RCC 7860 (cell line): Measurements from ENCODE around the gene ZFYVE21.

Source experiments
- DNase-seq: peaks from one replicate; pipeline ENCODE4 v3.0.0-alpha.2; 2015; ENCODE audit warnings: low spot score
- FAIRE-seq: peaks from 2 replicates; lab custom pipeline; 2012; peaks lifted over from hg19 to GRCh38; lab: Jason Lieb, UNC

ZFYVE21 gene

DNA sequence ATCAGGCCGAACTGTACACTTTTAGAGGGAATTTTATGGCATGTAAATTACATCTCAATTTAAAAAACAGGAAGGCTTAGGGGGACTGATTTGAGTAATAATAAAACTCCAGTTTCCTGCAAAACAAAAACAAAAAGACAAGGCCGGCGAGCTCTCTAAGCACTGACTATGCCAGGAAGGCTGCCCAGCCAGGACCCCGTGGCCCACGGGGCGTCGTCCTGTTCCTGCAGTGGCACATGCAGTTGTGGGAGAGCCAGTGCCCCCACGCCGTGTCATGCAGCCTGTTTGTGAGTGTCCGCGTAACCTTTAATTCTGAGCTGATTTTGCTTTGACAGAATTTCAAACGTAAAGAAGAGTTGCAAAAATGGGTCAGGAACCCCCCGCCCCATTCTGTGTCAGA, 10.9 kb upstream of the ZFYVE21 start:
- DNase-seq (no peak), FAIRE-seq (no peak)

DNA sequence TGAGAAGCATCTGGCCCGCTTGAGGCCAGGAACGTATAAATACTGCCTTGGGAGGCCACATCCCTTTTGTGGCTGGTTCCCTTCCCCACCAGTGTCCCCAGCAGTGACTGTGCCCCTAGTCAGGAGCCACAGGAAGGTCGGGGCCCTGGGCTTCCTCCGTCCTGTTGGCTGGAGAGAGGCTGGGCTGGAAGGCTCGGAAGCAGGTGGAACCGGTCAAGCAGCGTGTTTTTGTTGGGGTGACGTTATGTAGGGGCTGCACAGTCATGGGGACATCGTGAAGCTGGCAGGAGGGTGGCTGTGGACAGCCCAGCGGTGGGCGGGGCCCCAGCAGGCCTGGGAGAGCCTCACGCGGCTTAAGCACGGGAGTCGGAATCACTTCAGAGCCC, 10.5 kb upstream of the ZFYVE21 start:
- DNase-seq (no peak), FAIRE-seq (no peak)

DNA sequence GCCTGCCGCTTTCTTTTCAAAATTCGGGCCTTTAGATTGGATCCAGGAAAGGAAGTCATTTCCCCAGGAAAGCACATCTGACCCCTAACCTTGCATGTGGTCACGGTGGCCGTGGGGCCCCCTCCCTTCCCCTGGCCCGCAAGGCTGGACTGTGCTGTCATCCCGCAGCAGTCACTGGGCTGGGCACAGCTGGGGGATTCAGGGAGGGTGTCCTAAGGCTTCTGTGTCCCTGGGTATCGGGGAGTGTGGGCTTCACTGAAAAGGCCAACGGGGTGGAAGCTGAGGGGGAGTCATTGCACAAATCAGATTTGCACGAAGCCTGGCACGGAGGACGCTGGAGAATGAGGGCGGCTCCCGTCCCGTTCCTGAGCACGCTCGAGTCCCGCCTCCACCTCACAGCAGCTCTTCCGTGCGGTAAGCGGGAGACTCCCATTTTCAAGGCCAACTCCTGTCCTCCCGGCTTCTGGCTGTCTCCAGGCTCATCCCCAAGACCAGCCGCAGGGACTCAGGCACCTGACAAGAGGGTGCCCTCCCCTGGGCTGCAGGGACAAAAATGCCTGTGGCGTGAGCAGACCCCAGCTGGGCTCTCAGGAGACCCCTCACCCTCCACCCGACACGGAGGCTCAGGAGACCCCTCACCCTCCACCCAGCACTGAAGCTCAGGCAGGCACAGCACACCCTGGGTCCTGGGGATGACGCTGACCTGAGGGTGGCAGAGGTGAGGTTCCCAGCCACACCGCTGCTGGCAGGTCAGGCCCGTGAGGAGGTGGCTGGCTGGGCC, 9.9 kb upstream of the ZFYVE21 start:
- DNase-seq (no peak), FAIRE-seq (no peak)

DNA sequence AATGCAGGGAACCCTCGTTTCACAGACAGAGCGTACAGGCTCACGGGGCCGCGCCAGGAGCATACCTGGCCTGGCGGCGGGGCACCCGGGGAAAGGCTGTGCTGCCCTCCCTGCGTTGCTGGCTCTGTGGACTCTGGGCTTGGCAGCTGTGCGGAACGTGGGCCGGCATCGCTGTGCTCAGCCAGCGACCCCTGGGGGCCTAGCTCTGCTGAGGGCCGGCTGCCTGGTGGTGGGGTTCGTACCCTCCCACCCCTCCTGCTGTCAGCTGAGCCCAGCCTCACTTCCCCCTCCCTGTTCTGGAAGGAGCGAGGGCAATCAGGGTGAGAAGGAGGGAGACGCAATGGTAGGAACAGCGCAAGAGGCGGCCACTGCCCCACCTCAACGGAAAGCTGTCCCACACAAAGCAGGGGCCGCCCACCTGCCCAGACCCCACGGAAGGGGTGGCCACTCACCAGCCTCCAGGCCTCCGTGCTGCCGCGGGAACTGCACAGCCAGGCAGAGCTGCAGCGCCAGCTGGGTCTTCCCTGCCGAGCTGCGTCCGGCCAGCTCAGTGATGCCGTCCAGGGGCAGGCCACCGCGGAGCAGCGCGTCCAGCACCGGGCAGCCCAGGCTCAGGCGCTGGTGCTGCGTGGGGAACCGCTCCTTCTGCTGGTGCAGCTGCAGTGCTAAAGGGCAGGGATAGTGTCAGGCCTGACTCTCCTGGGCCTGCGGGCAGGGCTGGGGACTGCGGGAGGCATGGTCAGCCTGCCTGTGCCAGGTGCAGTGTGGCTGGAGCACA, 8.9 kb upstream of the ZFYVE21 start:
- no peak for DNase-seq

DNA sequence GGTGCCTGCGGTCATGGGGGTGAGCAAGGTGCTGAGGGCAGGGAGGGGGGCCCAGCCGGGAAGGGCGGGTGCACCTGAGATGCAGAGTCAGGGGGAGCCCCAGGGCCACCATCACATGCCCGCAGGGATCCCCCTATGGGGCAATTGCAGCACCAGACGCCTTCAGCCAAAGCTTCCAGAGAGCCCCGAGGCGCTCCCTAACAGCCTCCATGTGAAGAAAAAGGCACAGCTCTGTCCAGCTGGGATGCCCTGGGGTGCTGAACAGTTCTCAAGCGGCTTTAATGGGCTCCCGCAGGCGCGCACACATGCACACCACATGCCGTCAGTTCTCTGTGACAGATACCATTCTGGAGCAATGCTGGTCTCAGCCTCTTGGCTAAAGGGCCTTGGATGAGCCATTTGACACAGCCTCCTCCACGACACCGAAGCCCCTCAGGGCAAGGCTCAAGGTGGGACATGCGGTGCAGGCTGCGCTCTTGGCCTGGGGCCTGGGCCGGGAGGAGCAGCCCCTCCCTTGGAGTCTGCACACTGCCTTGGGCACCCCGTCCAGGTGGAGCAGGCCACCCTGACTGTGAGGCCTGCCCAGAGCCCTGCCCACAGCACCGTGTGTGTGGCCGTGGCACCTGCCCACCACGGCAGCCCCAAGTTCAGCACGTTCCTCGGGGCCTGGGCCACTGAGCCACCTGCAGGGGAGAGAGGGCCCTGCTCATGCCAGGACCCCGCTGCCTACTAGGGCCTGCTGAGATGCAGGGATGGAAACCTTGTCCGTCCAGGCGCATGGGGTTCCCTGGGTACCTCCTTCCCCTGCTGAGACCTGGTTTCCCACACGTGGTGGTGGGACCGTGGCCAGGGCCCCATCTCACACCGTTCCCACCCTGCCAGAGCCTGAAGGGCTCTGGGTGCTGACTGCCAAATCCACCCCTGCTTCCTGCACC, 8.0 kb upstream of the ZFYVE21 start:
- no peak for DNase-seq

More for the DNA sequence above, 8.9 kb upstream of the ZFYVE21 start:
- no peak for FAIRE-seq

DNA sequence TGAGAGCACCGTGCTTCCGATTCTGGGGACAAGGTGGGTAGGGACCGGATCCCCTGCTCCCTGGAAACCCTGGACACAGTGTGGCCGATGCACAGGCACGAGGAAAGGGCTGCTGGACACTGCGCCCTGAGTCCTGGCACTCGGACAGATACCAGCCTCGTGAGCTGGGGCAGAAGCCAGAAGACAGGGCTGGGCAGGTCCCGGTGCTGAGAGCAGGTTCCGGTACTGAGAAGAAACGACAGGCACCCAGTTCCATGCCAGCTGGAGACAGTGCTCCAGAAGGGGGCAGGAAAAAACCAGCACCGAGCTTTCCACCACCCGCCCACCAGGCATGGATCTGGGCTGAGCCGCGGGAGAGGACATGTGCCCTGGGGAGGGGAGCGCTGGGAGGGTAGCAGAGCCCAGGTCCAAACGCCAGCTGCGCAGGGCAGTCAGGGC, 6.8 kb upstream of the ZFYVE21 start:
- FAIRE-seq, result no peak

More for the DNA sequence above, 8.0 kb upstream of the ZFYVE21 start:
- no peak for FAIRE-seq

DNA sequence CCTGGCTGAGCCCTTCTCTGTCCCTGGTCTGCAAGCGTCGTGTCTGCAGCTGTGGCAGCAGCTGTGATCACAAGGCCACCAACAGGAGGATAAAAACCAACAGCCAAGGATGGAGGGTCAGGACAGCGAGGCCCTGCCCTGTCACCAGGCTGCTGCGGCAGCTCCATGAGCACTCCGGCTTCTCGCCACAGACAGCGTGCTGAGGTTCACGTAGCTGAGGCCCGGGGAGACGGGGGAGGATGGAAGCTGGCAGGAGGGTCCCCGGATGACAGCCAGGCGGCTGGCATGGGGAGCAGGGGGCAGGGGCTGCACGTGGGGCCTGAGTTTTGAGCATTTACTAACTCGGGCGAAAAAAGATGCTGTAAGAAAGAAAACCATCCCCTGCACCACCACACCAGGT, 5.8 kb upstream of the ZFYVE21 start:
- FAIRE-seq, result no peak

More for the DNA sequence above, 6.8 kb upstream of the ZFYVE21 start:
- DNase-seq, result no peak

DNA sequence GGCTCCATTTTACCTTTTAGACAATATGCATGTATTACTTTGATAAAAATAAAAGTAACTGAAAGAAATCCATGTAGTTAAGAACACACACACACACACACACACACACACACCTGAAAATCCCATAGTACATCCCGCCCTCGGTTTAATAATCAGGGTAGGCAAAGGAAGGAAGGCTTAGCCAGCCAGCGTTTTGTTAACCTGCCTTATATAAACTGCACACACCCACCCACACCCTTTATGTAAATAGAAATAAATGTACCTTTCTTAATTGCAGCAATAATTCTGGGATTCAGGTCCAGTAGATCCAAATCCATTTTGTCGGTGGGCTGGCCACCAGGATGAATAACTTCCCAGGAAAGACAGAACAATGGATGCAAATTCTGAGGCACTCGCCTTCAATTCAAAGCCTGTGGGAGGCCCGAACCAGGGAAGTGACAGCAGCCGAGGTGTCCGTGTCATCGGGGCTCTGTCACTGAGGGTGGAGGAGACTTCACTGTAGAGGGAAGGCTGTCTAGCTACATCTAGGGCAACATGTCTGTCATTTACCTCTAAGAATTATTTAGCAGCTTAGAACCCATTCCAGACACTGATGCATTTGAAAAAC, 4.7 kb upstream of the ZFYVE21 start:
- FAIRE-seq (no peak), DNase-seq (no peak)

More for the DNA sequence above, 5.8 kb upstream of the ZFYVE21 start:
- no peak for DNase-seq

DNA sequence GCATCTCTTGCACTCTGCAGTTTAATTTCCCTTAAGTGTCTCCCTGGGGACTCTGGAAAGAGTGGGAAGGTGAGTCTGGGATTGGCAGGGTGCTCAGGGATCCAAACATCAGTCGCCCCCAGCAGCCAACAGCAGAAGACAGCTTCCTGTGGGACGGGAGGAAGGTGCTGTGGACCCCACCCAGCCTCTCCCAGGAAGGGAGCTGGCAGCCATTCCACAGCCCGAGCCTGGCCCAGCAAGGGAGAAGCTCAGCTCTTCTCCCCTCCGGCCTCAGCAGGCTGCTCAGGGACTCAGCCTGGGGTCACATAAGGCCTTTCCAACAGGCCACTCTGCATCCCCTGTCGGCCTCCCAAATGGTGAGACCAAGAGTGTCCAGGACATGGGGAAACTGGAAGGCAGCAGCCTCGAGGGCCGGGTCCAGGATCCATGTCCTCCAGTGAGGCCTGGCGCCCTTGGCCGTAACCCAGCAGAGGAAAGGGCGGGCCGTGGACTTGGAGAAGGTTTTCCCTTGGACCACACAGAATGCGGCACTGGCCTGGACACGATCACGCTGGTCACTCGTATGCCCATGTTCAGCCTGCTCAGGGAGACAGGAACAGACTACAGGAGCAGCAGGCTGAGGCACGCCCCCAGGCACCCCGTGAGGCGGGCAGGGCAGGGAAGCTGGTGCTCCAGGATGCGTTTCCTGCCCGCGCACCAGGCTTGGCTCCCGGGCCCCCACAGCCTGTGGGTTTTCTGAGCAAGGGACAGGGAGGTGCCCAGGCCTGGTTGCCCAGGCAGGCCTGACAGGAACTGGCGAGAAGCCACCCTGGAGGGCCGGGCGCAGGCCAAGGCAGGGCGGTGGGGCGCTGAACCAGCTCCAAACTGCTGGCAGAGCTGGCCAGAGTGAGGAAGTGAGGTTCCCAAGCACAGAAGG, 3.8 kb upstream of the ZFYVE21 start:
- no peak for DNase-seq
- no peak for FAIRE-seq

DNA sequence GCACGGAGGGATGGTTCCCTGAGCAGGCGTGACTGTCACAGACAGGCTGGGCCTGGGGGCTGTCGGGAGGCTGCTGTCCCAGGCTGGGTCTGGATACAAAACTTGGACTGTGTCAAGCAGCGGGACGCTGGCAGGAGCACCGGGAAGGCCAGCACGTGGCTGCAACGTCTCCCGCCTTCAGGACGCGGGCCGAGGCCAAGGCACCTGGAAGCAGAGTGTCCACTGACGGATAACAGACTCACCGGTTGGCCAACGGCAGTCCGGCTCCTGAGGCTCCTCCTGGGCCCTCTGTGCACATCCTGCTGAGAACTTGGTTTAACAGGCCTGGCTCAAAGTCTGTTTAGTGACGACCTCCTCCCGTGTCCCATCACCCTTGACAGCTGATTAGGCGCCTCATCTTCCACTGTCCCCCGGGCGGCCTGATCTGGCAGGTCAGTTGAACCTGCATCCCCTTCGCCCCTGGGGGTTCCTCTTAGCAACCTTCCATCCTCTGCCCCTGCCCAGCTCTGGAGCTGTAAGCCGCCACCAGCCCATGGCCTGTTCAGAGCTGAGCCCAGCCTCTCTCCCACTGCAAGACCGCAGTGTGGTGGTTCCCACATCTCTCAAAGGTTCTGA, 2.9 kb upstream of the ZFYVE21 start:
- FAIRE-seq (no peak), DNase-seq (no peak)

DNA sequence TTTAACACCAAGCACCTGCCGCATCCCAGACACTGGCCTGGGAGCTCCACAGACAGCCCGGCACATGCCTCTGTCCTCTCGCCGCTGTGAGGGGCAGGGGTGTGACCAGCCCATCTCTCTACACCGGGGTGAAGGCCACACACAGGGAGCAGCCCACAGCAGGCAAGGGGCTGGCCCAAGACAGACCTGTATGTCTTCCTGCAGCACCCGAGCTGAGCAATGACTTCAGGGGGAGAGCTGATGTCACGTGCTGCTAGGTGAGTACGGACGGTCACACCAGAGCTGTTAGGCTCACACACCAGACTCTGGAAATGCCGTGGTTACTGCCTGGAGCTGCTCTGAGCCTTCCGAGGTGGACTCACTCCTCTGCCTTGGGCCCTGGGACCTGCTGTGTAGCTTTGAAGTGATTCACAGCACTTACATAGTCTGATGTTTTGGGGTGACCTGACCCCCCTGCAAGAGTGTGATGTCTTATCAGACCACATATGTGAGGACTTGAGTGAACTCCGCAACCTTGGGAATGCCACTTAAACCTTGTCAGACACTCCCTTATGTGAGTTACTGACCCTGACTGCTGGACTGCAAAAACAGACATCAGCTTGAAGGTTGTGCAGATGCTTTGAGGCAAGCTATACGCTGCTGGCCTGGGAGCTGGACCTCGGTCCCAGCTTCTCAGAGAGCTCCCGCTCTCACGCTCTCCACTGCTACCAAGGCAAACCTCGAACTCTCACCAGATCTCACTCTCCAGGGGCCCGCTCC, 2.1 kb upstream of the ZFYVE21 start:
- no peak for FAIRE-seq
- no peak for DNase-seq

DNA sequence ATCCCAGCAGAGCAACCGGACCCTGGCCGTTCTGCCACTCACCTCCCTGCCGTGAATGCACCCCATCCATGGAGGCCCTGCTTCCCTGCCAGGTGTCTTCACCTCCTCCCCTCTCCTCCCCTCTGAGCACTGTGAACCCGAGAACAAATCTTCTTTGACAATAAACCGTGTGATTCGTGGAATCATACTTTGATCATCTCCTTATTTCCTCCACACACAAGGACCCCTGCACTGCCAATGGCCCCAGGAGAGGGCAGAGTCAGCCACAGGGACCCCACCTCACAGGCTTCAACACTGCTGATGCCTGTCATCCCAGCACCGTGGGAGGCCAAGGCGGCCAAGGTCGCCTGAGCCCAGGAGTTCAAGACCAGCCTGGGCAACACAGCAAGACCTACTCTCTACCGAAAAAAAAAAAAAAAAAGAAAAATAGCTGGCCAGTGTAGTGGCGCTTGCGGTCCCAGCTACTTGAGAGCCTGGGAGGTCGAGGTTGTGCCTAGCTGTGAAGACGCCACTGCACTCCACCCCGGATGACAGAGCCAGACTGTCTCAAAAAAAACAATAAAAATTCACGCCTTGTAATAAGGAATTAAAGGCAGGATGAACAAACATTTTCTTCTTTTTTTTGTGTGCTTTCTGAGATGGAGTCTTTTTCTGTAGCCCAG, 1.4 kb upstream of the ZFYVE21 start:
- DNase-seq (no peak), FAIRE-seq (no peak)

DNA sequence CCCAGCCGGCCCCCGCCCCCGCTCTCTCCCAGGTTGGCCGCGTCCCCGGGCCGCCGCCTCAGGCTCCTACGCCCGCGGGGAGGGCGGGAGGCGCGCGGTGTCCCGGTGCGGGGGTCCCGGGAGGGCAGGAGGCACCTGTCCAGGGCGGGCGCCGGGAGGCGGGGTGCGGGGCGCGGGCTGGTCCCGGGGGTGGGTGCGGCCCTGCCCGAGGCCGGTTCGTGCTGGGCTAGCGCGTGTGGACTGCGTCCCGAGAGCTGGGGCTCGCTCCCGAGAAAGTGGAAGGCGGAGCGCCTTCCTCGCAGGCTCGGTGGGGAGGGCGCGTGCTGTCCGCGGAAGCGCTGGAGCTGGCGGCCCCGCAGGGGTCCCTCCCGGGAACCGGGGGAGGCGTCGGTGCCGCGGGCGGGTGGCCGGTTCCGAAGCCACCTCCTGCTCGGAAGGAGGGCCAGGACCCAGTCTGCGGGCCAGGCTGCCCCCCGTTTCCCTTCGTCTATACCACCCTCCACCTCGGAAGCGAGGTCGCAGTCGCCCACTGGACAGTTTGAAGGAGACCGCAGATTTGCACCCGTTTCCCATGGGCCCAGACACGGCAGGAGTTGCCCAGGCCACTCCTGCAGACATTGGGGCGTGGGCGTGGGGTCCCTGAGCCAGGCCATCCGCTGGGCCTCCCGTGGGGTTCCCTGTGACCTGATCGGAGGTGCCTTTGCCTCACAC, 636 bp downstream of the ZFYVE21 start:
- no peak for FAIRE-seq

DNA sequence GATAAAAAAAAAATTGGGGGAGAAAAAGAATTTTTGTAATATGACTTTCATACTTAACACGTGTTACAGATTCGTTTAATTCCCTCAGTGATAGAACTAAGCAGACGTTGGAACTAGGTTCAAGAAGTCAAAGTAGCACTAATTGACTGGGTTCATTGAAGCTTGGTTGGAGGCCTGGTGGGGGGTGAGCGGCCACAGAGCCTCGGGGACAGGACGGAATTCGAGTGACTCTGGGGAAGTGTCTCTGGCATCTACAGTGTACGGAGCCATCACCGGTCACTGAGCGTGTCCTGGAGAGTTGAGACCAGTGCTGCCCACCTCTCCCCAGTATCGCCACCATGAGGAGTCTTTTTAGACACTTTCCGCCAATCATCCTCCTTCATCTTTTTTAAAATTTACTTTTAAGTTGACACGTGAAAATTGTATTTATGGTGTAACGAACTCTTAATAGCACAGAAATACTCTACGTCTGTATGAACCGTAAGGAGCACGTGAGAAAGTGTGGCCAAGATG, 1.3 kb downstream of the ZFYVE21 start:
- no peak for FAIRE-seq
- DNase-seq, result no peak

More for the DNA sequence above, 636 bp downstream of the ZFYVE21 start:
- no peak for DNase-seq

DNA sequence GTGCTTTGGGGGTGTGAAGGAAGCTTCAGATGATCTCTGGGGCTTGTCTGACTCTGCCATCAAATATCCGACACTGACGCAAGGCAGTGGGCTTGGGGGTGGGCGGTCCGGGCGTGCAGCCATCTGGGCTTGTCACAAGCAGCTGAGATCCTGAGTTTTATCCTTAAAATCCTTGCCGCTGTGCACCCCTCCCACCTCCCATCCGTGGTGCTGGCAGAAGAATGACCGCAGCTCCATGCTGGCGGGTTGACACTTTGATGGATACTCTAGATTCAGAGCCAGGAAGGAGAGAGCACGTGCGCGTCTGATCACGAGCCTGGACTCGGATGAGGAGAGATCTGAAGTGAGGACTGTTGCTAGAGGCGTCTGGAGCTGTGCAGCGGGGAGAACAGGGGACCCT, 3.0 kb downstream of the ZFYVE21 start:
- no peak for DNase-seq

DNA sequence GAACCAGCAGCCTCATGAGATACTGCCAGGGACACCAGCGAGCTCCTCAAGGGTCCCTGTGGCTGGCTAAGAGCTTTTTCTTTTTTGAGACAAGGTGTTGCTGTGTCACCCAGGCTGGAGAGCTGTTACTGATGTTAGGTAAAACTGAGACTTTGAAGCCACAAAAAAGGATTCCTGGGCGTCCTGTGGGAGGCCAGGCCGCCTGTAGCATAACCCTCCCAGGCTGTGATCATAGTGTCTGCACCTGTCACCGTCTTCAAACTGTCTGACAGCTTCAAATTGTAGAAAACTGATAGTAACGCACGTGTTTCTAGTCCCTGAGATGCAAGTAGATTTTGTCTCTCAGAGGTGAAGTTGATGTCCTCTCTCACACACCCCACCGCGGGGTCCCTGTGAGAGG, 4.1 kb downstream of the ZFYVE21 start:
- DNase-seq, result no peak
- no peak for FAIRE-seq

More for the DNA sequence above, 3.0 kb downstream of the ZFYVE21 start:
- FAIRE-seq, result no peak
